Measurements from ENCODE around the gene POLR3C.

POLR3C gene

DNA sequence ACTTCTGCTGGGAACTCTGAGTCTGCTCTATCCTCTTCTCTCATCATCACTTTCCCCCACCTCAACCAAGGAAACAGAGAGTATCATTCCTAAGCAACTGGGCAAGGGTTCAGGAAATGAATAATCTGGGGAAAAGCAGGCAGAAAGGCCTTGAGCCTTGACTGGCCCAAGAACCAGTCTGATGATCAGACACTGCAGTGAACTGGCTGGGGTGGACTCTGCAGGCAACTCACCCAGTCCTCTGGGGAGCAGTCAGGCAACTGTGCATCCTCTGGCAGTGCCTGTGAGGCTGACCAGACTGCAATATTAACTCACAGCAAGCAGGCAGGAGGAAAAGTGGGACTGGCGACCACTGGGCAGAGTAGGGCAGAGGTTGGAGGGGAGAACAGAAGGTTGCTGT, 60.7 kb downstream of the POLR3C start:
- no peak overlapping the region for H3K4me3 ChIP-seq (replicated peaks; ENCODE audit: low read depth, low read length)
- no peaks in the 10 kb centered on the region for H3K36me3 ChIP-seq (ENCODE audit: control insufficient read depth, insufficient read depth, low read length)
- peaks cover 1% of the 10 kb centered on the region for H3K27me3 ChIP-seq (replicated peaks; ENCODE audit: control insufficient read depth, insufficient read depth, low read length)
- no peak for DNase-seq (ENCODE audit: extremely low read depth, insufficient read length)
- TF ChIP-seq, protein P1, sequence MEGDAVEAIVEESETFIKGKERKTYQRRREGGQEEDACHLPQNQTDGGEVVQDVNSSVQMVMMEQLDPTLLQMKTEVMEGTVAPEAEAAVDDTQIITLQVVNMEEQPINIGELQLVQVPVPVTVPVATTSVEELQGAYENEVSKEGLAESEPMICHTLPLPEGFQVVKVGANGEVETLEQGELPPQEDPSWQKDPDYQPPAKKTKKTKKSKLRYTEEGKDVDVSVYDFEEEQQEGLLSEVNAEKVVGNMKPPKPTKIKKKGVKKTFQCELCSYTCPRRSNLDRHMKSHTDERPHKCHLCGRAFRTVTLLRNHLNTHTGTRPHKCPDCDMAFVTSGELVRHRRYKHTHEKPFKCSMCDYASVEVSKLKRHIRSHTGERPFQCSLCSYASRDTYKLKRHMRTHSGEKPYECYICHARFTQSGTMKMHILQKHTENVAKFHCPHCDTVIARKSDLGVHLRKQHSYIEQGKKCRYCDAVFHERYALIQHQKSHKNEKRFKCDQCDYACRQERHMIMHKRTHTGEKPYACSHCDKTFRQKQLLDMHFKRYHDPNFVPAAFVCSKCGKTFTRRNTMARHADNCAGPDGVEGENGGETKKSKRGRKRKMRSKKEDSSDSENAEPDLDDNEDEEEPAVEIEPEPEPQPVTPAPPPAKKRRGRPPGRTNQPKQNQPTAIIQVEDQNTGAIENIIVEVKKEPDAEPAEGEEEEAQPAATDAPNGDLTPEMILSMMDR (IDR thresholded peaks at IDR 0.05; ENCODE audit: insufficient read depth, low read length, poor library complexity, severe bottlenecking): no peak

DNA sequence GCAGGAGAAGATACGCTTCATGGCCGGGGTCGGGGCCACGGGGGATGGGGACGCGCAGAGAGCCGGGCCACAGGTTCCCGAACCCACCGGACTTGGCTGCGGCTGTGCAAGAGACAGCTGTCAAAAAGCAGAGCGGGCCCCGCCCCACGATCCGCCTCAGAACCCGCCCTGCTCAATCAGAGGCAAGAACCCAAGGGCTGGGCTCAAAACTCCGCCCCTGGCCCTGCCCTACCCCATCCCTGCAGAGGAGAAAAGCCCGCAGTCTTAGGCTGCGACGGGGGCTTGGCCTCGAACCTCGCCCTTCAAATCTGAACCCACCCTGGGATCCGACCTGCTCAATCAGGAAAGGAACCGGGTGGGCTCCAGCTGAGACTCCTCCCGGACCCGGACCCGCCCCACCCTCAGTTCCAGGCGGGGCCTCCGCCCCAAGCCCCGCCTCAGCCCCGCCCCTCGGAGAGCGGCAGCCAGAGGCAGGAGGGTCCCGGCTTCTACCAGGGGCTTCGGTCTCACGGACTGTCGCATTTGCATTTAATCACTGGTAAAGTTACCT, 61.8 kb downstream of the POLR3C start, which contains the start of gene ANKRD35:
ANKRD35 (minus strand) TSS at position 129 of the 550 bp plus-strand sequence; CDS start at position 21, 108 bp downstream.
- peak within 1 kb of the TSS; percentile 69 for H3K4me3 ChIP-seq (replicated peaks; ENCODE audit: low read depth, low read length)
- no peaks in the 10 kb centered on the region for H3K36me3 ChIP-seq (ENCODE audit: control insufficient read depth, insufficient read depth, low read length)
- peak; percentile 81 for DNase-seq (ENCODE audit: extremely low read depth, insufficient read length)
- peaks cover 1% of the 10 kb centered on the region for H3K27me3 ChIP-seq (replicated peaks; ENCODE audit: control insufficient read depth, insufficient read depth, low read length)
- TF ChIP-seq, protein P1 (IDR thresholded peaks at IDR 0.05; ENCODE audit: insufficient read depth, low read length, poor library complexity, severe bottlenecking): no peak

DNA sequence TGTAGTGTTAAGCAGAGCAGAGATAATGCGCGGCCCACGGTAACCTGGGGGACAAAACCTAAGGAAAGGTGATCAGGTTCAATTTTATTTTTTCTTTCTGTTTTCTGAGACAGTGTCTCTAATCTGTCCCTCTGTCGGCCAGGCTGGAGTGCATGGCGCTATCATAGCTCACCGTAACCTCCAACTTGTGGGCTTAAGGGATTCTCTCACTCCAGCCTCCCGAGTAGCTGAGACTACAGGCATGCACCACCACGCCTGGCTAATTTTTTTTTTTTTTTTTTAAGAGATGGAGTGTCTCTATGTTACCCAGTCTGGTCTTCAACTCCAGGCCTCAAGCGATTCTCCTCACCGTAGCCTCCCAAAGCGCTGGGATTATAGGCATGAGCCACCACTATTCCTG, 62.4 kb downstream of the POLR3C start:
- no peak for DNase-seq (ENCODE audit: extremely low read depth, insufficient read length)
- TF ChIP-seq, protein P1 (IDR thresholded peaks at IDR 0.05; ENCODE audit: insufficient read depth, low read length, poor library complexity, severe bottlenecking): no peak
- Histone ChIP-seq H3K36me3 (ENCODE audit: control insufficient read depth, insufficient read depth, low read length) (no peaks in the 10 kb centered on the region), H3K27me3 (replicated peaks; ENCODE audit: control insufficient read depth, insufficient read depth, low read length) (peaks cover 1% of the 10 kb centered on the region), H3K4me3 (replicated peaks; ENCODE audit: low read depth, low read length) (peak overlapping the region; percentile 69)

DNA sequence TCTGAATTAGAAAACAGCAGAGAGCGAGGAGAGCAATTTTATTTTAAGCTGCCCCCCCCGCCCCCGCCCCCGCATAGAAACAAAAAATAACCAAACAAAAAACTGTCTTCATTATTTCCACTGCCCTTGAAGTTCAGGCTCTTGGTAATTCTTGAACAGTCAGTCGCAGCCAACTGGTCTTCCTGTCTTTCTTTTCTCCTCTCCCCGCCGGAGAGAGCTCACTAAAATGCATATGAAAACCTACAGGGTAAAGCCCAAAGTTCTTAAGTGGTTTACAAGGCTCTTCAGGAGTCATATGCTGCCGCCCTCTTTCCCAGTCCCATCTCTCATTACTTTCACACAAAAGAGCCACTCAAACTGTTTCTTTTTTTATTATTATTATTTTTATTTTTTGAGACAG, 62.8 kb downstream of the POLR3C start:
- TF ChIP-seq, protein P1 (IDR thresholded peaks at IDR 0.05; ENCODE audit: insufficient read depth, low read length, poor library complexity, severe bottlenecking): no peak
- Histone ChIP-seq H3K4me3 (replicated peaks; ENCODE audit: low read depth, low read length) (no peak overlapping the region), H3K27me3 (replicated peaks; ENCODE audit: control insufficient read depth, insufficient read depth, low read length) (peaks cover 1% of the 10 kb centered on the region), H3K36me3 (ENCODE audit: control insufficient read depth, insufficient read depth, low read length) (no peaks in the 10 kb centered on the region)
- DNase-seq (ENCODE audit: extremely low read depth, insufficient read length): no peak

DNA sequence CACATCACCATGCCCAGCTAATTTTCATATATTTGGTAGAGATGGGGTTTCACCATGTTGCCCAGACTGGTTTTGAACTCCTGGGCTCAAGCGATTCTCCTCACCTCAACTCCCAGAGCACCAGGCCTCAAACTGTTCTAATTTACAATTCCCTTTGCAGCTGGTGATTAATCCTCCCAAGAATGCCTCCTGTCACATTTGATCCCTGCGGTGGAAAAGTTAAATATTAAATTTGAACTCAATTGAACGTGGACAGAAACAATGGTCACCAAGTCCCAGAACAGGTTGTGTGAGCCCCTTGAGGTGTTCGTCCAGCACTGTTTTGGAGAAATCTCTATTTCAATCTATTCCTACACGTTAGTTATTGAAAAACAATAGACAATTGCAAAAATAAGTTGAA, 63.6 kb downstream of the POLR3C start:
- no peak overlapping the region for H3K4me3 ChIP-seq (replicated peaks; ENCODE audit: low read depth, low read length)

More for the DNA sequence above, 63.6 kb downstream of the POLR3C start:
- TF ChIP-seq, protein P1 (IDR thresholded peaks at IDR 0.05; ENCODE audit: insufficient read depth, low read length, poor library complexity, severe bottlenecking): no peak
- Histone ChIP-seq H3K27me3 (replicated peaks; ENCODE audit: control insufficient read depth, insufficient read depth, low read length) (peaks cover 1% of the 10 kb centered on the region), H3K36me3 (ENCODE audit: control insufficient read depth, insufficient read depth, low read length) (no peaks in the 10 kb centered on the region)
- DNase-seq (ENCODE audit: extremely low read depth, insufficient read length): no peak

Measured in GM06990 (cell line).